ENCODE measurements around the gene TPST1.

- TF ChIP-seq POLR2AphosphoS5 (IDR thresholded peaks at IDR 0.05) (no peak), POLR2A (IDR thresholded peaks at IDR 0.05) (no peak)
These were observed 23.8 kb upstream of the TPST1 start for GRCh38 chr7:66181329-66181728.
